ENCODE data around the gene NAA10.
A peak's percentile ranks its signal among the peaks of the same experiment; 100 is the strongest.

The NAA10 gene

DNA sequence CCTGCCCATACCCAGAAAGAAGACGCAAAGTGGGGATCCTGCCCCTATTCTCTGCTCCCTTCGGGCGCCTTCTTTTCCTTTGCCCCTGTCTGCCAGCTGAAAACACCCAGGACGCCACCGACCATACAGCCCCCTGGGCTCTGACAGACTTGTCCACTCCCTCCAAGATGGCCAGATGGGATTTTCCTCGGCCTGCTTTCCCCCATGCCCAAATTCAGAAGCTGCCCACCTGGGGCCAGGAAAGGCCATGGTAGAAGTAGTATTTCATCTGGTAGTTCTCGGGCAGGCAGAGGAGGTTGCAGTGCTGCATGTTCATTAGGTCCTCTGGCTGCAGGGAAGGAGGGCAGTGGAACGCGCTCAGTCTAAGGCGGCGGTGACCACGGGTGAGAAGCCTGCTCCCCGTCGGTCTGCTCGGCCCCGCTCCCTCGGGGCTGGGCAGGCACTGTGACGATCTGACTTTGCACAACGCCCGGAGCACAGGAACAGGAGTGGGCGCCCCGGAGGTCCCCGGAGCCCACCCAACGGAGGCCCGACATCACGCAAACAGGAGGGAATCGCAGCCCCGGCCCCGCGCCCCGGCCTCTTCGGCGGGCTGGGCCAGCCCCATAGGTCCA lies 582 bp downstream of the NAA10 start:
- H3K27ac ChIP-seq = no peak overlapping the region
- H3K36me3 ChIP-seq (ENCODE audit: control insufficient read depth, insufficient read depth, low read length) = no peaks in the 10 kb centered on the region
- H3K9ac ChIP-seq = no peak overlapping the region
- no peak overlapping the region for H2AFZ ChIP-seq
- no peaks in the 10 kb centered on the region for H3K9me3 ChIP-seq (ENCODE audit: control insufficient read depth, low read length)
- H3K79me2 ChIP-seq = no peaks in the 10 kb centered on the region
- H3K4me3 ChIP-seq (ENCODE audit: low read depth, low read length) = peak overlapping the region; percentile 55
- no peaks in the 10 kb centered on the region for H3K4me1 ChIP-seq
- peak overlapping the region; percentile 76 for H3K4me2 ChIP-seq (ENCODE audit: low read length)
- no peaks in the 10 kb centered on the region for H3K27me3 ChIP-seq (ENCODE audit: control insufficient read depth, insufficient read depth, low read length)
- TF ChIP-seq, protein P1, sequence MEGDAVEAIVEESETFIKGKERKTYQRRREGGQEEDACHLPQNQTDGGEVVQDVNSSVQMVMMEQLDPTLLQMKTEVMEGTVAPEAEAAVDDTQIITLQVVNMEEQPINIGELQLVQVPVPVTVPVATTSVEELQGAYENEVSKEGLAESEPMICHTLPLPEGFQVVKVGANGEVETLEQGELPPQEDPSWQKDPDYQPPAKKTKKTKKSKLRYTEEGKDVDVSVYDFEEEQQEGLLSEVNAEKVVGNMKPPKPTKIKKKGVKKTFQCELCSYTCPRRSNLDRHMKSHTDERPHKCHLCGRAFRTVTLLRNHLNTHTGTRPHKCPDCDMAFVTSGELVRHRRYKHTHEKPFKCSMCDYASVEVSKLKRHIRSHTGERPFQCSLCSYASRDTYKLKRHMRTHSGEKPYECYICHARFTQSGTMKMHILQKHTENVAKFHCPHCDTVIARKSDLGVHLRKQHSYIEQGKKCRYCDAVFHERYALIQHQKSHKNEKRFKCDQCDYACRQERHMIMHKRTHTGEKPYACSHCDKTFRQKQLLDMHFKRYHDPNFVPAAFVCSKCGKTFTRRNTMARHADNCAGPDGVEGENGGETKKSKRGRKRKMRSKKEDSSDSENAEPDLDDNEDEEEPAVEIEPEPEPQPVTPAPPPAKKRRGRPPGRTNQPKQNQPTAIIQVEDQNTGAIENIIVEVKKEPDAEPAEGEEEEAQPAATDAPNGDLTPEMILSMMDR (IDR thresholded peaks at IDR 0.05) = no peak

DNA sequence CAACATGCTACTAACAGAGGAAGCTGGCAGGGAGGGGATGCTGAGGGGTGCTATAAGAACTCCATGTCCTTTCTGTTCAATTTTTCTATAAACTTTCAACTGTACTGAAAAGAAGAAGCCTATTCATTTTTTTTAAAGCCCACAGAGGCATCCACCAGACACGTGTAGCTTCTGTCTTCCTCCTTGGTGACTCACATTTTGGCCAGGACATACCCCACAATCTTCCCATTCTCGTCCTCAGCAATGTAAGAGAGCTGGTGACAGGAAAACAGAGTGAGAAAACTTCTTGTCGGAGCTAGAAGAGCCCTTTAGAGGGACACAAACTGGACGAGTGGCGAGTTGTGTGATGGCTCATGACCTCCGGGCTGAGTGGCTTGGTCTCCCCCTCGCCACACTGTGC lies 1.1 kb downstream of the NAA10 start:
- Histone ChIP-seq H3K4me2 (ENCODE audit: low read length) (peak overlapping the region; percentile 76), H3K27me3 (ENCODE audit: control insufficient read depth, insufficient read depth, low read length) (no peaks in the 10 kb centered on the region), H3K4me1 (no peaks in the 10 kb centered on the region), H3K9ac (no peak overlapping the region), H3K27ac (no peak overlapping the region), H2AFZ (no peak overlapping the region), H3K36me3 (ENCODE audit: control insufficient read depth, insufficient read depth, low read length) (no peaks in the 10 kb centered on the region), H3K9me3 (ENCODE audit: control insufficient read depth, low read length) (no peaks in the 10 kb centered on the region), H3K79me2 (no peaks in the 10 kb centered on the region), H3K4me3 (ENCODE audit: low read depth, low read length) (peak overlapping the region; percentile 55)
- TF ChIP-seq, protein P1 (IDR thresholded peaks at IDR 0.05) = no peak

DNA sequence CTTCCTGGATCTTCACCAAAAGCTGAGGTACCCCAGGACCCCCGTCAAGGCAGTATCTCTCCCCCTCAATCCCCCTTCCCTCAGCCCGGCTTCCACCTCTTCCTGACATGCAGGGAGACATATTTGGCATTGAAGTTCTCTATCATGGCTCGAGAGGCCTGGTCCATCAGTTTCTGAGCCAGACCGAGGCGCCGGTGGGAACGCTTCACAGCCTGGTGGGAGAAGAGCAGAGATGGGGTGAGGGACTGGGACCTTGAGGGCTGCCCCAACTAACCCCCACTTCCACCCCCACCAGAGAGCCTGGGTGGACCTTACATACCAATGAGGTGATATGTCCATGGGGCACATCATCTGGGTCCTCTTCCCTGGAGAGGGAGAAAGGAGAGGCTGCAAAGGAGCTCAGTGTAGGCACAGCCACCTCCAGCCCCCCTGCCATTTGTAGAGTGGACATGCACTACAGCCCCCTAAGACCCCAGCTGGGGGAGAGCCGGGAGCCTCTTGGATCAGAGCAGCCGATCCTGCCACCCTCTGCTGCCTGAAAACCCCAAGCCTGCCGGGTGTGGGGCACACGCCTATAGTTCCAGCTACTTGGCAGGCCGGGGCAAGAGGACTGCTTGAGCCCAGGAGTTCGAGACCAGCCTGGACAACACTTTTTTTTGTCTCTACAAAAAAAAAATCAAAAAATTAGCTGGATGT lies 2.5 kb downstream of the NAA10 start:
- no peaks in the 10 kb centered on the region for H3K9me3 ChIP-seq (ENCODE audit: control insufficient read depth, low read length)
- no peak overlapping the region for H3K27ac ChIP-seq
- H3K79me2 ChIP-seq = no peaks in the 10 kb centered on the region
- peaks cover 2% of the 10 kb centered on the region for H3K4me1 ChIP-seq
- TF ChIP-seq, protein P1 (IDR thresholded peaks at IDR 0.05) = no peak
- H2AFZ ChIP-seq = no peak overlapping the region
- H3K36me3 ChIP-seq (ENCODE audit: control insufficient read depth, insufficient read depth, low read length) = no peaks in the 10 kb centered on the region
- no peak overlapping the region for H3K4me2 ChIP-seq (ENCODE audit: low read length)
- H3K4me3 ChIP-seq (ENCODE audit: low read depth, low read length) = no peak overlapping the region
- no peak overlapping the region for H3K9ac ChIP-seq
- no peaks in the 10 kb centered on the region for H3K27me3 ChIP-seq (ENCODE audit: control insufficient read depth, insufficient read depth, low read length)

DNA sequence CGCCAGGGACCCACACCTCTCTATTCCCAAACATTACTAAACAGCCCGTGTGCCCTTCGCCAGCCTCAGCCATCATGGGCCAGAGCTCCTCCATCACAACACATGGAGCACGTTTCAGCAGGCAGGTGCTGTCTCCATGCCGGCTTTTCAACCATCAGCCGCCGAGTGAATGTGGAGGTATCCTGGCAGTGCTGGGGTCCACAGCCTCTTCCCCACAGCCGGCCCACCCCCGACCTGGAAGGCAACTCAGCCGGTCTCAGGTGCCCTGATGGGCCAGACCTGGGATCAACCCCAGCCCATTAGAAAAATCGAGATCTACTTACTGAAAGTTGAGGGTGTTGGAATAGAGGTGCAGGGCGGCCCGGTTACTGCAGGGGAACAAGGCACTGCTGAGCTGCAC lies 3.1 kb downstream of the NAA10 start:
- no peaks in the 10 kb centered on the region for H3K36me3 ChIP-seq (ENCODE audit: control insufficient read depth, insufficient read depth, low read length)
- TF ChIP-seq, protein P1 (IDR thresholded peaks at IDR 0.05) = no peak
- H3K9me3 ChIP-seq (ENCODE audit: control insufficient read depth, low read length) = no peaks in the 10 kb centered on the region
- no peak overlapping the region for H2AFZ ChIP-seq
- no peak overlapping the region for H3K27ac ChIP-seq
- H3K79me2 ChIP-seq = no peaks in the 10 kb centered on the region
- no peaks in the 10 kb centered on the region for H3K27me3 ChIP-seq (ENCODE audit: control insufficient read depth, insufficient read depth, low read length)
- H3K4me2 ChIP-seq (ENCODE audit: low read length) = no peak overlapping the region
- H3K4me1 ChIP-seq = peaks cover 8% of the 10 kb centered on the region
- H3K4me3 ChIP-seq (ENCODE audit: low read depth, low read length) = no peak overlapping the region
- H3K9ac ChIP-seq = no peak overlapping the region

DNA sequence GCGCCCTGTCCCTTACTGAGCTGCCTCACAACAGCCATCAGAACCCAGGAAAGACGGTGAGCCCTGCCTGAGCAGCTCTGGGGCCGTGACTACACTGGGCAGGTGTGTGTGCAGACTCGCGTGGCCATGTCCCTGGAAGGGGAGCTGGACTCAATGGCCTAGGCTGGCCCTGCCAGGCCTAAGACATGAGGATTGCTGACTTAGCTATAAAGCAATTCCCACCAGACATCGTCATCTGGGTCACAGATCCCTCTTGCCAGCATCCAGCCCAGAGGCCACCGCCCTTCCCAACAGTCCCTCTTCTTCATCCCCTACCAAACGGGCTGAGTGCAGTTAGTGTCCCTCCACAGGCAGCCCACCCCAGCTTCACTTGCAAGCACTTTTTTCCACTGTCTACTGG lies 3.7 kb downstream of the NAA10 start:
- Histone ChIP-seq H3K4me2 (ENCODE audit: low read length) (no peak overlapping the region), H3K4me1 (peaks cover 12% of the 10 kb centered on the region), H3K9me3 (ENCODE audit: control insufficient read depth, low read length) (no peaks in the 10 kb centered on the region), H3K27ac (no peak overlapping the region), H3K9ac (no peak overlapping the region), H3K4me3 (ENCODE audit: low read depth, low read length) (no peak overlapping the region), H3K36me3 (ENCODE audit: control insufficient read depth, insufficient read depth, low read length) (no peaks in the 10 kb centered on the region), H3K79me2 (no peaks in the 10 kb centered on the region), H3K27me3 (ENCODE audit: control insufficient read depth, insufficient read depth, low read length) (no peaks in the 10 kb centered on the region), H2AFZ (no peak overlapping the region)
- TF ChIP-seq, protein P1 (IDR thresholded peaks at IDR 0.05) = no peak

Data from parathyroid adenoma (tissue), 2 donors.